GM19463 (cell line): ENCODE measurements around the gene DAG1.

Experiments used
- ATAC-seq: cut with Tn5 transposase; IDR thresholded peaks from one replicate; pipeline ENCODE4 v1.9.1; 2021; ENCODE audit warnings: mild to moderate bottlenecking, moderate library complexity; ENCODE audit not compliant: unreplicated experiment

The DAG1 gene

GRCh38 chr3:49512781-49513355, 42.8 kb downstream of the DAG1 start:
- ATAC-seq: no peak

GRCh38 chr3:49513494-49514124, 43.5 kb downstream of the DAG1 start:
- no peak for ATAC-seq

- no peak for ATAC-seq
These were observed 47.9 kb downstream of the DAG1 start for GRCh38 chr3:49518016-49518415.

- ATAC-seq: no peak
These were observed 48.4 kb downstream of the DAG1 start for GRCh38 chr3:49518441-49518840.

GRCh38 chr3:49519296-49519695, 49.2 kb downstream of the DAG1 start:
- ATAC-seq: no peak

GRCh38 chr3:49519916-49520385, 49.9 kb downstream of the DAG1 start:
- ATAC-seq: no peak

- ATAC-seq: no peak
These were observed 54.0 kb downstream of the DAG1 start for GRCh38 chr3:49523756-49524747.

GRCh38 chr3:49529567-49529966, 59.5 kb downstream of the DAG1 start:
- no peak for ATAC-seq

- ATAC-seq: no peak
These were observed 60.2 kb downstream of the DAG1 start for GRCh38 chr3:49530231-49530630.

- no peak for ATAC-seq
These were observed 60.6 kb downstream of the DAG1 start for GRCh38 chr3:49530701-49531100.

GRCh38 chr3:49531218-49531617, 61.2 kb downstream of the DAG1 start:
- ATAC-seq: no peak

- no peak for ATAC-seq
These were observed 61.6 kb downstream of the DAG1 start for GRCh38 chr3:49531715-49532114.

GRCh38 chr3:49533031-49533430, 63.0 kb downstream of the DAG1 start:
- no peak for ATAC-seq

GRCh38 chr3:49533786-49534519, 63.9 kb downstream of the DAG1 start:
- ATAC-seq: no peak

GRCh38 chr3:49534581-49535441, 64.7 kb downstream of the DAG1 start:
- ATAC-seq: no peak

GRCh38 chr3:49535971-49536874, 66.2 kb downstream of the DAG1 start:
- no peak for ATAC-seq

- ATAC-seq: no peak
These were observed 66.9 kb downstream of the DAG1 start for GRCh38 chr3:49536875-49537533.
